HG03378 (cell line): Measurements from ENCODE around the gene PALM3.

Experiments used
- ATAC-seq: cut with Tn5 transposase; IDR thresholded peaks from one replicate; pipeline ENCODE4 v1.9.1; 2021; ENCODE audit warnings: mild to moderate bottlenecking, moderate library complexity; ENCODE audit not compliant: unreplicated experiment

PALM3 gene

DNA sequence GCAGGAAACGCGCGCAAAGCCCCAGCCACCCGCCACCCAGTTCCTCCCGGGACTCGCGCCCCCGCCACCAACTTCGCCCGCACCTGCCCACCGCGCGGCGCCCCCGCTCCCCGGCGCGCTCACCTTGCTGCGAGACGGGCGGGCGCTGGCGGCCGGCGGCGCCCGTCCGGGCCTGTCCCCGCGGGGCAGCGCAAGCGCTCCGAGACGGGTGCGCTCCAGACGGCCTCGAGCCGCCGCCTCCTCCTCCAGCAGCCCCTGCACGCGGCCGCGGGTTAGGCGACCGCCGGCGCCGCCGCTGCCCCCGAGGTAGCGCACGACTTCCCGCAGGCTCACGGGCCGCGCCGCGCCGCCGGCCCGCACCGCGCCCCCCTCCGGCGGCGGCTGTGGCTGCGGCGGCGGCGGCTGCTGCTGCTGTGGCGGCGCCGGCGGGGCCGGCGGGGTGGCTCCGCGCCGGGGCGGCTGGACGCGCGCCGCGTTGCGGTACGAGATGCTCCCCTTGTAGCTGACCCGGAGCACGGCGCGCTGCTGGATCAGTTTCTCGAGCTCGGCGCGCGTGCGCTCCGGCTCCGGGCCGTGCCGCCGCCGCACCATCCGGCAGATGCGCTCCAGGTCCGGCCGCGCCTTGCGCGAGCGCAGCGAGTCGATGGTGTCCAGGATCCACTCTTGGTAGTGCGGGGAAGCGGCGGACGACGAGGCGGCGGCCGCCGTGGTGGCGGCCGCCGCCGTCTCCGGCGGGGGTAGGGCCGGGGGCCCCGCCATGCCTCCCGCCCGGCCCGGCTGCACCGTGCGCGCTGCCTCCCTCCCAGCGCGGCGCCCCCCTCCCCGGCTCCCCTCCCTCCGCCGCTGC is 28.0 kb upstream of the PALM3 start:
- no peak for ATAC-seq

DNA sequence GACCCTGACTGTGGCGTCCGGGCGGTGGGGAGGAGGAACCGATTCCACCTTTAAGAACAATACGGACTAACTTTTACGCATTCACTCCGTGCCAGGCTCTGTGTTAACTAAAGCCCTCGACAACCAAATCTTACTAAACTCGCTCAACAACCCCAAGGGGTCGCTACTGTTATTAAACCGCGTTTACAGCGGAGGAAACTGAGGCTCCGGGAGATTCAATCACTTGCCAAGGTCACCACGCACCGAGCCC is 27.5 kb upstream of the PALM3 start:
- ATAC-seq = no peak

DNA sequence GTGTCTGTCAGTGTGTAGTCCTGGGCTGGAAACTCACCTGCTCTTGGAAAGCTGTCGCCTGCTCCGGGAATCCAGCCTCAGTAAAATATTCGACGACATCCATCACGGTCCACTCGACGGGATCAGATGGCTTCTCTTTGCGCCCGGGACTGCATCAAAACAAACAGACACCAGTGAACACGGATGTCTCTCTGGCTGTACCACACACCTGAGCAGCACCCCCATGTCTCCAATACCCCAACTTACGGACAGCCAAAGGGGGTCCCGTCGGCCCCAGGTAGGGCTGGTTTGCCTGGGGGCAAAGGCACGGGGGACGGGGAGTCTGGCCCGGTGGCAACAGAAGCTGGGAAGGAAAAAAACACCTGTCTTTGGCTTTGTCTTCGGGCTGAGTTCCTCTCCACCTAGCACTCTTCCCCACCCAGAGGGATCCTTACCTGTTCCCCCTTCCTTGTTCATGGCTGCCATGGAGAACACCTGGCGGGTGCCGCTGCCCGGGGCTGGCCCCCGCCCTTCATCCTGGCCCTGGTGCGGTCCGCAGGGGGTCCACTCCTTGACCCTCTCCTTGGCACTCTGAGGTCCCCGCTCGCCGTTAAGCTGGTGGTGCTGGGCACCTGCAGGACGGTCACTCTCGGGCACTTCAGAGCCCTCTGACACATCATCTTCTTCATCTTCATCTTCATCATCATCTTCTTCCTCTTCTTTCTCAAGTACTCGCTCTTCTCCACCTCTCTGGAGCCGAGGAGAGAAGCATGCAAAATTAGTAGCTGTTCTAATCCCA is 26.9 kb upstream of the PALM3 start:
- no peak for ATAC-seq

DNA sequence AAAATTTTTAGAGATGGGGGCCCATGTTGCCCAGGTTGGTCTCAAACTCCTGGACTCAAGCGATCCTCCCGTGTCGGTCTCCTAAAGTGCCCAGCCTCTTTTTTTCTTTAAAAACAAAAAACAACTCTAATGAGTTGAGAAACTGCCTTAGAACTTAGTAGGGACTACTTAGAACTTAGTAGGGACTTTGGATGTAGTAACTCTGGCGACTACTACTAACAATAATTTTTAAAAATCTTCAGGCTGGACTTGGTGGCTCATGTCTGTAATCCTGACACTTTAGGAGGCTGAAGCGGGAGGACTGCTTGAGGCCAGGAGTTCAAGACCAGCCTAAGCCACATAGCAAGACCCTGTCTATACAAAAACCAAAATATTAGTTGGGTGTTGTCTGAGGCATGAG is 24.2 kb upstream of the PALM3 start:
- no peak for ATAC-seq

DNA sequence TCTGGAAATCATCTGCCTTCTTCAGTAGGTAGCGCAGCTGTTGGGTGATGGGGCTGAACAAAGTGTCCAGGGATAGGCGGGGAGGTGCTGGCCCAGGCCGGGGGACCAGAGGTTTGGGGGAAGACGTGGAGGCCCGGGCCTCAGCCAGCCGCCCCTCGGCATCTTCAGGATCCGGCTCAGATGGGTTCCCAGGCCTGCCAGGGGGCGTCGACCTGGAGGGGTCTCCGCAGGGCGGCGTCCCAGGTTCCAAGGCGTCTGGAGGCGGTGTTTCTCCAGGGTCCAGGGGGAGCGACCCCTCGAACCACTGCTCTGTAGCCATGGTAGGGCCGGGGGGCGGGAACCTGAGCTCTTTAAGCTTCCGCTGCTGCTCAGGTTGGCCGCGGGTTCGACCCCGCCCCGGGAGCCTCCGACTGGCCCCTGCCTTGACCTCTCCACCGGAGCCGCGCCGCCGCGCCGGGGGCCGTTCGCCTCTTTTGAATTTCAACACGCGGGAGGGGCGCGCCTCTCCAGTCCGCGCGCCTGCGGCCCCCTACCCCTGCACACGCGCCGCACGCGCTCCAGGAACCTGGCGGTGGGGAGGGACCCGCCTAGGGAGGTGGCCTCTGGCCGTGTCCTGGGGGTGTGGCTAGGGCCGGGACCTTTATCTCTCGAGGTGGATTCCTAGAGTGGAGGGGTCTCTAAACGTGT is 23.6 kb upstream of the PALM3 start, which contains the start of gene C19orf67:
Gene C19orf67, minus strand, starts transcription at position 475 of the 687 bp plus-strand sequence. Its CDS starts 156 bp downstream, at position 319.
- no peak for ATAC-seq

DNA sequence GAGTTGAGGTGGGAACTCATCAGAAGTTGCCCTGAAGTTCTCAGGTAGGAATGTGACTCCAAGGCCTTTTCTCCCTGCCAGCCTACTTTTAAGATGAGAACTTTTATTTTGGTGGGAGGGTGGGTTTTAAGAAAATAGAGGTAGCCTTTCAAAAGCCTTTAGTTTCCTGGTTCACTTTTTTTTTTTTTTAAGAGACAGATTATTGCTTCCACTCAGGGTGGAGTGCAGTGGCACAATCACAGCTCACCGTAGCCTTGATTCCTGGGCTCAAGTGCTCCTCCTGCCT is 20.7 kb upstream of the PALM3 start:
- ATAC-seq = no peak

DNA sequence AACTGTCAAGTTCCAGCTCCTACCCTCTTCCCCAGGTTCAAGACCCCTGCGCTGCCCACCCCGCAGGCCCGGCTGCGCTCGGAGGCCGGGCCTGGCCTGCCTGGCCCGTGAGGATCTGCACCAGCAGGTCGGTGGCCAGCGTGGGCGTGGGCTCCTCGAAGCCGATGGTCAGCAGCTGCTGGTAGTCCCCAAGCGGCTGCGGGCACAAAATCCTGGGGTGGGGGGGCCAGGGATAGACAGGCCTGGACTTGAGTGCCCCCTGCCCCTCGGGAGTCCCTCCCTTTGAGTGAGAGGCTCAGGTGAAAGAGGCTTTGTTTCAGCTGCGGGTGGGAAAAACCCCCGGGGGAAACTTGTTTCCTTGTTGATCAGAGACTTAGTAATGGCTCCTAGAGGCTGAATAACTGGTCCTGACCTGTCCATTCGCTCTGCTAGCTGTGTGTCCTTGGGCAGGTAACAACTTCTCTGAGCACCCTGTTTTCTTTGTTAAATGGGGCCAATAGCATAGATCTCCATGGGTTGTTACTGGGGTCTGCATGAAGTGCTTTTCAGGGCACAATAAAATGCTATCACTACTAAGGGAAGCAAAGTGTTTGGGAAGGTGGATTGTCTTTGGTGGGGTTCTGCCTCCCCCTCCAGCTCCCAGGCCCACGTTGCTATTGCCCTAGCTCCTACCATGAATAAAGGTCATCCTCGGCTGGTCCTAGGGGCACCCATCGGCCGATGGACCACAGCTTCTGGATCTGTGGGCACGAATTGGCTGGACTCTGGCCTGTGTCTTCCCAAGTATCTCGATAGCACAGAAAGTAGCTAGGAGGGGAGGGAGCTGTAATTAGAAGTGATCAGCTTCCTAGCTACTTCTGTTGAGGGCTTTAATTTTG is 20.2 kb upstream of the PALM3 start:
- no peak for ATAC-seq

DNA sequence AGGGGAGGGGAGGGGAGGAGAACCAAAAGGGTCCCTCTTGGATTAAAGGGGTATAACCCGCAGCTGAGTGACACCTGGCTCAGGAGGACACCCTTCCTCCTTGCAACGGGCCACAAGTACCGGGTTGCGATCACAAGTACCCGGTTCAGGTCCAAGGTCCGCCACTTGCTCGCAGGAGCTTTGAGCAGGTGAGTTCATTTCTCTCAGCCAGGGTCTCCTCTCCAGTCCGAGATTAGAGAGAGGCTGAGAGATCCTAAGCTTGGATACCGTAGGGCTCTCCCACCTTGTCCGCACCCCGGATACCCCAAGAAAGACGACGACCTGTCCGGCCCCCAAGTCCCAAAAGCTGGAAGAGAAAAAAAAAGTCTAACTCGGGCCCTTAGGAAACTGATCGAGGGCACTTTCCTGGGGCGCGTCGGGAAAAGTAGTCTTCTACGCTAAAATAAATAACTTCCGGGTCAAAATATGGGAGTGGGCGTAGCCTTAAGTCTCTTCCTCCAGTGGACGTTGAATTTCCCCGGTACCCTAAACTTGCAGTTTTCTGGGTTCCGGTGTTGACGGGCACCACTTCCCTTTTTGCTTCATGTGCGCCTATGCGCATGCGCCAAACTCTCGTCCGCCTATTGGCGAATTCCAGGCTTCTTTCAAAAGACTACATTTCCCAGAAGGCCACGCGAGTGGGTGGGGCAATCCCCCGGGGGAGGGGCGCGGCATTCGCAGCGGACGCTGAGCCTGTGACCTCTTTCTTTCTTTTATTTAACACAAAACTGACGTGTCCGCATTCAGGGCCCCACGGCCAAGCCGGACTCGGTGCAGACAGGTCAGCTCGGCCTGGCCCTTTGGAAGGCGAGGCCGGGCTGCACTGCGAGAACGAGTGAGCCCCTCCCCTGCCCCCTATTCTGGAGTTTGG is 19.3 kb upstream of the PALM3 start:
- ATAC-seq = peak; percentile 84

DNA sequence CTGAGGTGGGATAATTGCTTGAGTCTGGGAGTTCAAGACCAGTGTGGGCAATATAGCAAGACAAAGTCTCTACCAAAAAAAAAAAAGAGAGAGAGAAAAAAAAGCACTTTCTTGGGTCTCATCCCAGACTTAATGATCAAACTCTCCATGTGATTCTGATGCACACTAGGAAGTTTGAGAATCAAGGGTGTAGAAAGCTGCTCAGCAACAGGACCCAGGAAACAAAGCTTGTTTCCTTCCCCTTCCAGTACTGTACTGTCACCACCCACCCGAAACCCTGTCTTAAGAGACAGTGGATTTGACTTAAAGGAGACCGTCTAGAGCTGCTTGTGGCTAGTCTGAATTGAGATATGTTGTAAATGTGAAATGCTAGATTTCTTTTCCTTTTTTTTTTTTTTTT is 16.5 kb upstream of the PALM3 start:
- no peak for ATAC-seq

DNA sequence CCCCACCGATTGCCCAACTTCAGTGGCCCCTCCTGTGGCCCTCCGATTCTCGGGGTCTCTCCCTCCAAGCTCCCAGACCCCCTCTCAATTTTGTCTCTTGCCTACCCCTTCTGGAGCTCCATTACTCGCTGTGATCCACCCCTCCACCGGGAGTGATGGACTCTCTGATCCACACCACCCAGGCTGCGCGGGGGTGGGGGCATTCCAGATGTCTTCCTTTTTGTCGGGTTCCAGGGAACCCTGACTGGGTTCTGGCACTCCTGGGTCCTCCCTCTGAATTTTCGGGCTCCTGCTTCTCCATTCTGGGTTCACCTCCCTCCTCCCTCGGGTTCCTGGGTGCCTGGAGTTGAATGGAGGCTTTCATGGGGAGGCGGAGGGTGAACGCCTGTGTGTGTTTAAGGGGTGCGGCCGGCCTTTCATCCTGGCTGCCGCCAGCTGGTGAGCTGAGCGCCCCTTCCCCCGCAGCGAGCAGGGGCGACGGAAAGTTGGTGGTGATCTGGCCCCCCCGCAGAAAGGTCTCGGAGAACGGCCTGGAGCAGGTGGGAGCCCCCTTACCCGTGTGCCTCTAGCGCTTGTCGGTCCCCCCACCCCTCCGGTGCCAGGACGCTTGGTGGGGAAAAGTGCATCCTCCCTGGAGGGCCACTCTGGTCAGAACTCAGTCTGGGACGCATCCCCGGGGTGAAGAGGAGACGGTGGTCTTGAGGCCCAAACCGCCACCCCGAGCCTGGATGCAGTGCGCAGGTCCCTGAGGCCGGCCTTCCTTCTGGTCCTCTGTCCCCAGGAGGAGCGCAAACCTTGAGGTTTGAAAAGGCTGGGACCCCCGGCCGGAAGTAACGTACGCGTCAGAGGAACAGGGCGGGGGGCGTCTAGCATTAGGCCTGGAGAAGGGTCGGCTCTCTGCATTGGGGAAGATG is 12.3 kb upstream of the PALM3 start:
- no peak for ATAC-seq

DNA sequence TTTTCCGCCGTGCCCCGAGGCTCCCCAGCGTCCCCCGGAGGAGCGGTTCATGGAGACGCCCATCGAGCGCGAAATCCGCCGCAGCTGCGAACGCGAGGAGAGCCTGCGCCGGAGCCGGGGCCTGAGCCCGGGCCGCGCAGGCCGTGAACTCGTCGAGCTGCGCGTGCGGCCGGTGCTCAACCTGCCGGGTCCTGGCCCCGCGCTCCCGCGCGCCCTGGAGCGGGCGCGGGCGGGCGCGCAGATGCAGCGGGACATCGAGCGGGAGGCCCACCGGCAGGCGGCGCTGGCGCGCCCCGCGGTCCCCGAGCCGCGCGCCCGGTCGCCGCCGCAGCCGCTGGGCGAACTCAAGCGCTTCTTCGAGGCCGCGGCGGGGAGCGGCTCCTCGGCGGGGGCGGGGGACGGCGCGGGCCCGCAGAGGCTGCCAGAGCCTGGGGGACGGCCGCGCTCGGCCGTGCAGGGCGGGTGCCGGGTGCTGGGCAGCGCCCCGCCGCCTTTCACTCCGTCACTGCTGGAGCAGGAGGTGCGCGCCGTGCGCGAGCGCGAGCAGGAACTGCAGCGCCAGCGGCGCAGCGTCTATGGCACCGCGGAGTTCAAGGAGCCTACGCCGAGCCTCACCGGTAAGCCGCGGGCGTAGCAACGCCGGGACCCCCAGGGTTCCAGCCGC is 11.5 kb upstream of the PALM3 start:
- ATAC-seq = no peak

DNA sequence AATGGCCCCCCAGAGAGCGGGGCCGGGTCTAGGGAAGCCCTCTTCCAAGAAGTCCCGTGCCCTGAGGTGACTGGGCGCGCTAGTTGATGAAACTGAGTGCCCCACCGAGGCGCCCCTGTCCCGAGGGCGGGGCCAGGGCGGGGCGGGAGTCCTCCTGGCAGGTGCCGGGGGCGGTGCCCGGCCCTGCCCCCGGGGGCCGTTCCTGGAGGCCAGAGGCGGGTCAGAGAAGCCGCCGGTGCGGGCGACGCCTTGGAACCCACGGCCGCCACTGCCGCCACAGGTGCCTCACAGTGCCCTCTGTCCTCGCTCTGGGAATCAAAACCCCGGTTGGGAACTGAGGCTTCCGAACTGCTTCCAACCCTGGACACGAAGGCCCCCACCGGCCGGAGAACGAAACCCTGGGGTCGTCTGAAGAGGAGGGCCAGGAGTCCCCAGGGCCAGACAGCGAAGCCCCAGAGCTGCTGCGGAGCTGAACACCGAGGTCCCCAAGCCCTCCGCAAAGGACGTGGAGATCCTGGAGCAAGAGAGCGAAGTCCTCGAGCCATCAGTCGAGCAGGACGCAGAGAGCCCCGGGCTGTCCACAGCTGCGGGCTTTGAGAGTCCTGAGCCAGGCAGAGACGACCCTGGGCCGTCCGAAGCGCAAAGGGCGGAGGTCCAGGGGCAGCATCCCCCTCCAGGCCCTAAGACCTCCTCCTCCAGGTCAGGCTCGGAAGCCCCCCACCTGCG is 10.8 kb upstream of the PALM3 start, which contains the start of gene MISP3:
Gene MISP3, plus strand, starts transcription at position 252 of the 726 bp plus-strand sequence. CDS start 524 bp downstream, outside the sequence.
- no peak for ATAC-seq

DNA sequence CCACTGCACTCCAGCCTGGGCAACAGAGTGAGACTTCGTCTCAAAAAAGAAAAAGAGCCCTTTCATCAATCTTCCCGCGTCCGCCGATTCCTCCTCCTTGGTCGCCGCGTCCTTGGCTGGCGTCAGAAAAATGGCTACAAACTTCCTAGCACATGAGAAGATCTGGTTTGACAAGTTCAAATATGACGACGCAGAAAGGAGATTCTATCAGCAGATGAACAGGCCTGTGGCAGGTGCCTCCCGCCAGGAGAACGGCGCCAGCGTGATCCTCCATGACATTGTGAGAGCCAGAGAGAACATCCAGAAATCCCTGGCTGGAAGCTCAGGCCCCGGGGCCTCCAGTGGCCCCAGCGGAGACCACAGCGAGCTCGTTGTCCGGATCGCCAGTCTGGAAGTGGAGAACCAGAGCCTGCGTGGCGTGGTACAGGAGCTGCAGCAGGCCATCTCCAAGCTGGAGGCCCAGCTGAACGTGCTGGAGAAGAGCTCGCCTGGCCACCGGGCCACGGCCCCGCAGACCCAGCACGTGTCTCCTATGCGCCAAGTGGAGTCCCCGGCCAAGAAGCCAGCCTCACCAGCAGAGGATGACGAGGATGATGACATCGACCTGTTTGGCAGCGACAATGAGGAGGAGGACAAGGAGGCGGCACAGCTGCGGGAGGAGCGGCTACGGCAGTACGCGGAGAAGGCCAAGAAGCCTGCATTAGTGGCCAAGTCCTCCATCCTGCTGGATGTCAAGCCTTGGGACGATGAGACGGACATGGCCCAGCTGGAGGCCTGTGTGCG is 8.6 kb upstream of the PALM3 start:
- ATAC-seq = no peak

DNA sequence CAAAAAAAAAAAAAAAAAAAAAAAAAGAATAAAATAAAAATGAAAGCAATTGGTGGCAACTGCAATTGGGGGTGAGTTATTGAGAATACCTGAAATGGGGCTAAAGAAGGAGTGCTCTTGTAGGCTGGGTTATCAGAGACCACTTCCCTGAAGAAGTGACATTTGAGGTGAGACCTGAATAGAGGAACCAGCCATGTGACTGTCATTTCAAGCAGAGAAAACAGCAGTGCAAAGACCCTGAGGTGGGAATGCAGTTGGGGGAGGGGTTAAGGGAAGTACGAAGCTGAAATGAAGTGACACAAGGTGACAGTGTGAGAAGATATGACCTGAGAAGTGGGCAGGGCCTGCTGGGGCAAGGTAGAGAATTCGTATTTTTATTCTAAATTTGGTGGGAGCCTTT is 4.3 kb upstream of the PALM3 start:
- ATAC-seq = no peak

DNA sequence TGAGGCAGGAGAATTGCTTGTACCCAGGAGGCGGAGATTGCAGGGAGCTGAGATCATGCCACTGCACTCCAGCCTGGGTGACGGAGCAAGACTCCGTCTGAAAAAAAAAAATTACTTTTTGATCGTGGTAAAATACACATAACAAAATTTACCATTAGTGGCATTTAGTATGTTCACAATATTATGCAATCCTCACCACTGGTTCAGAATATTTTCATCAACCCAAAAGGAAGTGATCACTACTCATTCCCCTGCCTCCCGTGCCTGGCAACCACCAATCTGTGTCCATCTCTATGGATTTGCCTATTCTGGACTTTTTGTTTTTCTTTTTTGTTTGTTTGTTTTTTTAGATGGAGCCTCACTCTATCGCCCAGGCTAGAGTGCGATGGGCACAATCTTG is 1.2 kb upstream of the PALM3 start:
- ATAC-seq = no peak

DNA sequence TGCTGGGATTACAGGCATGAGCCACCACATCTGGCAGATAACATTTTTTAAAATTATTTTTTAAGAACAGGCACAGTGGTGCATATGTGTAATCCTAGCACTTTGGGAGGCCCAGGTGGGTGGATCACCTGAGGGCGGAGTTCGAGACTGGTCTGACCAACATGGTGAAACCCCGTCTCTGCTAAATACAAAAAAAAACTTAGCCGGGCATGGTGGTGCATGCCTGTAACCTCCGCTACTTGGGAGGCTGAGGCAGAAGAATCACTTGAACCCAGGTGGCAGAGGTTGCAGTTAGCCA is 631 bp upstream of the PALM3 start:
- ATAC-seq = no peak

DNA sequence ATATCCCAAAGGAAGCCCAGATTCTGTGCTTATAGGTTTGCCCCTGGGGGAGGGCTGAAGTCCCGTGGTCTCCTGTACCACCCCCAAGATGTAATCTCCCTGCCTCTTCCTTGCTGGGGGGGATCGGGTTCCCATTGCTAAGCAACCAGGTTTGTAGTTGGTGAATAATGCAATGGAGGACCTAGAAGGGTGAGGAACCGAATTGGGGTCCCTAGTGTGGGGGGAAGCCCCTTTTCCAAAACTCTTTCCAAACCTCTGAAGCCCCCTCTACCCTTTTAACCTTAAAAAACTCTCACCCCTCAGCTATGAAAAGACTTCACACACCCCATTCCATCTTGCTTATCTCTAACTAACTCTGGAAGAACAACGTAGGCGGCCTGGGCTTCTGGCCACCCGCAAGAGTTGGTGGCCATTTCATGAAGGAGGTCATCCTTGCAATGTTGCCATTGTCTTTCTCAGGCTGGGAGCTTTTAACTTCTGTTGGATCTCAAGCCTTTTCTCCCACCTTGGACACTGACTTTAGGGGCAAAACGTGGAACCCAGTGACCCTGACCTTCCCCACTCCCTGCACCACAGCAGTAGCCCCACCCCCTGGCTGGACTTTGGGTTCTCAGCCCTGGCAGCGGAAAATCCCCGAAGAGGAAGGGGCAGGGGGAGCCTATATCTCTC is 661 bp downstream of the PALM3 start:
- ATAC-seq = no peak
